Activated CD4-positive, alpha-beta T cell treated with anti-CD3 and anti-CD28 coated beads, Interleukin-2, amount 10 ng/mL, durations not matched to agents 7 days and 5 days (primary cell): ENCODE data around the gene PECR. TPM values are rescaled to one million over a fixed set of nuclear protein-coding genes. Genes with fewer than 3 reads are reported as not detected.
"Not testable (repeated sequence)": the region's sequence is repeated elsewhere in the genome, so short reads cannot be mapped to it uniquely, and the experiment has no call there.

ENCODE experiments used
- CTCF ChIA-PET: fragments of 350-600 bp; sonication (Branson Sonifier 250); formaldehyde crosslinking; loops from one replicate; lab custom pipeline; 2021; ENCODE audit warnings: antibody characterized with exemption; lab: Charles Lee
- POLR2A ChIA-PET: fragments of 350-600 bp; sonication (Branson Sonifier 250); formaldehyde crosslinking; loops from one replicate; lab custom pipeline; 2021; ENCODE audit warnings: antibody characterized with exemption; lab: Charles Lee
- DNase-seq: peaks from one replicate; pipeline ENCODE4 v3.0.0-alpha.2; 2020
- H3K27ac Mint-ChIP-seq: one replicate; pipeline ENCODE4 v1.8.0; 2021; ENCODE audit warnings: mild to moderate bottlenecking, moderate library complexity, mixed read lengths
- H3K27me3 Mint-ChIP-seq: one replicate; pipeline ENCODE4 v1.8.0; 2021; ENCODE audit warnings: mixed read lengths
- H3K36me3 Mint-ChIP-seq: one replicate; pipeline ENCODE4 v1.8.0; 2021; ENCODE audit warnings: low read depth, mixed read lengths
- H3K4me1 Mint-ChIP-seq: one replicate; pipeline ENCODE4 v1.8.0; 2021; ENCODE audit warnings: mixed read lengths
- H3K4me3 Mint-ChIP-seq: one replicate; pipeline ENCODE4 v1.8.0; 2021; ENCODE audit warnings: mild to moderate bottlenecking, moderate library complexity, mixed read lengths
- H3K9me3 Mint-ChIP-seq: one replicate; pipeline ENCODE4 v1.8.0; 2021; ENCODE audit warnings: mixed read lengths
- total RNA-seq, 2 experiments: library from RNA; stranded (reverse); gene quantifications; one replicate each; pipeline ENCODE4 v1.2.3, GENCODE V29; 2021

Gene PECR
- total RNA-seq, 2 experiments from 2014 or later: 29.6 to 31.5 TPM

- Mint-ChIP-seq H3K9me3 (peaks cover 7% of the 10 kb centered on the region), H3K4me1 (peaks cover 60% of the 10 kb centered on the region), H3K36me3 (peaks cover 10% of the 10 kb centered on the region), H3K4me3 (peak overlapping the region; percentile 6), H3K27ac (peak overlapping the region; percentile 93), H3K27me3 (no peaks in the 10 kb centered on the region)
- POLR2A ChIA-PET: no interaction called here
- no peak for DNase-seq
- CTCF ChIA-PET: interaction anchor here (0.7 to 2.6 kb wide), 10 partner anchors 9 to 124 kb away, joined by 3 to 14 read pairs (median 4); no protein-coding TSS in a partner anchor
Measured at GRCh38 chr2:216016581-216016980, 65.0 kb downstream of the PECR start.

GRCh38 chr2:216015722-216016464 is 65.7 kb downstream of the PECR start:
- H3K4me3 Mint-ChIP-seq: peak overlapping the region; percentile 6
- no peaks in the 10 kb centered on the region for H3K27me3 Mint-ChIP-seq
- H3K9me3 Mint-ChIP-seq: peaks cover 7% of the 10 kb centered on the region
- ChIA-PET POLR2A (no interaction called here), CTCF (interaction anchor here (0.7 to 2.6 kb wide), 11 partner anchors 9 to 125 kb away, joined by 3 to 14 read pairs (median 3); no protein-coding TSS in a partner anchor)
- peaks cover 10% of the 10 kb centered on the region for H3K36me3 Mint-ChIP-seq
- H3K4me1 Mint-ChIP-seq: peaks cover 60% of the 10 kb centered on the region
- peak; percentile 75 for DNase-seq
- peak overlapping the region; percentile 93 for H3K27ac Mint-ChIP-seq

DNA sequence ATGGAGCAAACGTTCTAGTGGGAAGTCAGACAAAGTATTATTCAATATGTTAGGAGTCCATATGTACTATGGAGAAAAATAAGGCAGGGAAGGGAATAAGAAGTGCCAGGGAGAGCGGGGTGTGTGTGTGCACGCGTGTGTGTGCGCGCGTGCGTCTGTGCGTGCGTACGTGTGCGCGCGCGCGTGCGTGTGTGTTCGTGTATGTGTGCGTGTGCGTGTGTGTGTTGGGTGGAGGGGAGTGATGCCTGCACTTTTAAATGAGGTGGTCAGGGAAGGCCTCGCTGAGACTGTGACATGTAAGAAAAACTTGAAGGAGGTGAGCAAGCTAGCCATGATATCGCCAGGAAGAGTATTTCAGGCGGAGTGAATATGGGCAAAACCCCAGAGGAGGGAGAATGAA is 66.6 kb downstream of the PECR start:
- CTCF ChIA-PET: interaction anchor here (0.8 to 2.6 kb wide), 4 partner anchors 8 to 16 kb away, joined by 3 to 14 read pairs (median 4); no protein-coding TSS in a partner anchor
- Mint-ChIP-seq H3K27ac (peak overlapping the region; percentile 93), H3K4me3 (no peak overlapping the region), H3K4me1 (peaks cover 60% of the 10 kb centered on the region), H3K27me3 (no peaks in the 10 kb centered on the region), H3K36me3 (peaks cover 10% of the 10 kb centered on the region), H3K9me3 (peaks cover 7% of the 10 kb centered on the region)
- DNase-seq: no peak
- POLR2A ChIA-PET: no interaction called here

- ChIA-PET CTCF (interaction anchor here (1.1 to 1.3 kb wide), 2 partner anchors 19 to 23 kb away, joined by 4 to 5 read pairs; no protein-coding TSS in a partner anchor), POLR2A (no interaction called here)
- Mint-ChIP-seq H3K4me1 (peaks cover 60% of the 10 kb centered on the region), H3K9me3 (peaks cover 7% of the 10 kb centered on the region), H3K36me3 (peaks cover 12% of the 10 kb centered on the region), H3K27me3 (no peaks in the 10 kb centered on the region), H3K27ac (no peak overlapping the region), H3K4me3 (peak overlapping the region; percentile 76)
- no peak for DNase-seq
Measured at GRCh38 chr2:216014006-216014405, 67.6 kb downstream of the PECR start.

DNA sequence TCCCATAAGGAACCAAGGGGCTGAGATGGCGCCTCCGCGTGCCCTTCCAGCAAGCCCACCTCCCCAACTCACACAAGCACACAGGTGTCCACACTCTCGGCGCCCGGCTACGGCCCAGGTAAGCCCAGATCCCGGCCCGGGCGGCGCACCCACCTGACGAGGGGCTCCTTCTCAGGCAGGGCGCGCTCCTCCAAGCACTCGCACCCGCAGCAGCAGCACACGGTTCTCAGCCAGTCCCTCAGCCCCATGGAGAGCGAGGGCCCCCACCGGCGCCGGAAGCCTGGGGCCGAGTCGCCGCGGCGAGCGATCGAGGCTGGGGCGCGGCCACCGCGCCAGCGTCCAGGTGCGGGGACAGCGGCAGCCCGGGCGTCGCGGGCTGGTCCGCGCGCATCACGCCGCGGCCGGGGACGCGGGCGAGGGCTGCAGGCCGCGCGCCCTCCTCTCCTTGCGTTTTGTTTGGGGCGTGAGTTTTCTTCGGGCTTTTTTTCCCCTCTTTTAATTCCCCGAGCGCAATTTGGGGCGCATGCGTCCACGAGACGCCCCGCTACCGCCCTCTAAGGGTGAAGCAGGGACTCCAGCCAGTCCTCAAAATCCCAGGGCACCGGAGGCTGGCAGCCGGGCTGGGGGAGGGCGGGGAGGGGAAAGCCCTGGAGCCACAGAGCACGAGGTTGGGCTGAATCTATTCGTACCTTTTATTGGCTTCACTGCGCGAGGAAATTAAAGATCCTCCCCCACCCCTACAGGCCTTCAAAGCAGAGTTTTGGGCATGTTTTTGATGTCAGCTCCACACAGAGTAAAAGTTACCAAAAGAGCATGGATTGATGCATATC is 68.3 kb downstream of the PECR start, which contains the start of gene MREG:
TSS of gene MREG (minus strand) at position 472 of the 830 bp plus-strand sequence. CDS start at position 248, 224 bp downstream.
- ChIA-PET CTCF (interaction anchor here (0.6 to 1.3 kb wide), 4 partner anchors 19 to 101 kb away, joined by 3 to 5 read pairs (median 4); no protein-coding TSS in a partner anchor), POLR2A (no interaction called here)
- DNase-seq: peak; percentile 85
- Mint-ChIP-seq H3K27ac (peak within 1 kb of the TSS; percentile 81), H3K27me3 (no peaks in the 10 kb centered on the region), H3K4me1 (peaks cover 55% of the 10 kb centered on the region), H3K36me3 (peaks cover 8% of the 10 kb centered on the region), H3K9me3 (peaks cover 1% of the 10 kb centered on the region), H3K4me3 (peak within 1 kb of the TSS; percentile 82)

GRCh38 chr2:216012830-216013079 is 68.9 kb downstream of the PECR start:
- H3K27ac Mint-ChIP-seq: peak overlapping the region; percentile 79
- ChIA-PET CTCF (interaction anchor here (0.6 to 1.9 kb wide), 3 partner anchors 12 to 101 kb away, joined by 3 to 5 read pairs (median 3); no protein-coding TSS in a partner anchor), POLR2A (no interaction called here)
- no peaks in the 10 kb centered on the region for H3K27me3 Mint-ChIP-seq
- no peak for DNase-seq
- H3K36me3 Mint-ChIP-seq: peaks cover 8% of the 10 kb centered on the region
- H3K4me1 Mint-ChIP-seq: peaks cover 54% of the 10 kb centered on the region
- H3K4me3 Mint-ChIP-seq: peak overlapping the region; percentile 82
- no peaks in the 10 kb centered on the region for H3K9me3 Mint-ChIP-seq

DNA sequence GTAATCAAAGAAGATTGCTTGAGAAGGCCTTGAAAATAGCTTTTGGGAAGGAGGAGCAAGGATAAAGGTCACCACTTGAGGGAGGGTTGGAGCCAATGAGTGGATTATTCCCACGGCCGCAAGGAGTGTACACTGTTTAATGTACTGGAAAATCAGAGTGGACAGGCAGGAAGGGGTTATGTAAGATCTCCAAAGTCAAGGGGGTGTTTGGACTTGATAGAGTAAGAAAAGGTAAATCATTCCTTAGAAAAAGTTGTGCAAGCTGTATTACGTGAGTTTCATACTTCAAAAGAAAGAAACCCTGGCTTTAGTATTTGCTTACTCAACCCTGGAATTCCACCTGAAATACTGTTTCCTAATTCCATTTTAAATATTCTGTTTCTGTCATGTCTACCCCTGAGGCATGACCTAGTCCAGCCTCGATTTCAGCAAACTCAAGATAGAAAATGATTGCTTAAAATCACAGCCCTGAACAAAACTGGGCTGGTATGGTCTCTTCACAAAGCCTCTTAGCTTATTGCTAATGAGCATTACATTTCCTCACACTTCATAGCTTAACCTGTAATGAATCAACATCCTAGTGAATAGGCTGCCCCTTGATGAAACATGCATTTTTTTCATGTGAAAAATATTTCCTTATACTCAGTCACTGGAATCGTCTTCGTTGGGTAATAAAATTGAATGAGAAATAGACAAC is 69.3 kb downstream of the PECR start:
- no peaks in the 10 kb centered on the region for H3K9me3 Mint-ChIP-seq
- peaks cover 50% of the 10 kb centered on the region for H3K4me1 Mint-ChIP-seq
- DNase-seq: no peak
- ChIA-PET POLR2A (no interaction called here), CTCF (interaction anchor here (0.6 to 1.9 kb wide), 5 partner anchors 11 to 102 kb away, joined by 3 to 5 read pairs (median 3); no protein-coding TSS in a partner anchor)
- no peaks in the 10 kb centered on the region for H3K27me3 Mint-ChIP-seq
- peak overlapping the region; percentile 79 for H3K27ac Mint-ChIP-seq
- peaks cover 8% of the 10 kb centered on the region for H3K36me3 Mint-ChIP-seq
- H3K4me3 Mint-ChIP-seq: peak overlapping the region; percentile 82

DNA sequence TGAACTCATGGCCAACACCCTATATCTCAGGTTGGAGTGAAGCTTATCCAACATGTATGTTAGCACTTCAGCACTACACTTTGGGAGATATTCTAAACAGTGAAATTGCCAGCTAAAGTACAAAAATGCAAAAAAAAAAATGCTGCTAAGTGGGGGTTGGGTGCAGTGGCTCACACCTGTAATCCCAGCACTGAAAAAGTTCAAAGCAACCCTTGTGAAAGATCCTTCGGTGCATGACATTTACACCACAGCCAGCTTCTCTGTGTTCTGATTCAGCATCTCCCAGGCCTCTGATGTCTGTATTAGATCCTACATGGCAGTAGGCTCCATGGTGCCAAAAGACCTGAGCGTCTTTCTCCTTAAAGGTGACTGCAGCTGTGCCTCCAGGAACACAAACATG is 72.4 kb downstream of the PECR start:
- POLR2A ChIA-PET, H3K9me3 Mint-ChIP-seq, H3K4me3 Mint-ChIP-seq, H3K27me3 Mint-ChIP-seq, H3K27ac Mint-ChIP-seq, H3K36me3 Mint-ChIP-seq, DNase-seq: not testable (repeated sequence)
- CTCF ChIA-PET: interaction anchor here (0.7 kb wide), 1 partner anchor 20 kb away, joined by 3 read pairs; no protein-coding TSS in a partner anchor
- H3K4me1 Mint-ChIP-seq: peaks cover 49% of the 10 kb centered on the region

GRCh38 chr2:216008387-216008786 is 73.2 kb downstream of the PECR start:
- no peaks in the 10 kb centered on the region for H3K27me3 Mint-ChIP-seq
- POLR2A ChIA-PET: no interaction called here
- peaks cover 52% of the 10 kb centered on the region for H3K4me1 Mint-ChIP-seq
- H3K36me3 Mint-ChIP-seq: peaks cover 7% of the 10 kb centered on the region
- CTCF ChIA-PET: interaction anchor here (0.8 to 2.3 kb wide), 2 partner anchors 8 to 9 kb away, joined by 3 to 6 read pairs; no protein-coding TSS in a partner anchor
- no peak overlapping the region for H3K4me3 Mint-ChIP-seq
- no peak for DNase-seq
- H3K9me3 Mint-ChIP-seq: no peaks in the 10 kb centered on the region
- no peak overlapping the region for H3K27ac Mint-ChIP-seq

DNA sequence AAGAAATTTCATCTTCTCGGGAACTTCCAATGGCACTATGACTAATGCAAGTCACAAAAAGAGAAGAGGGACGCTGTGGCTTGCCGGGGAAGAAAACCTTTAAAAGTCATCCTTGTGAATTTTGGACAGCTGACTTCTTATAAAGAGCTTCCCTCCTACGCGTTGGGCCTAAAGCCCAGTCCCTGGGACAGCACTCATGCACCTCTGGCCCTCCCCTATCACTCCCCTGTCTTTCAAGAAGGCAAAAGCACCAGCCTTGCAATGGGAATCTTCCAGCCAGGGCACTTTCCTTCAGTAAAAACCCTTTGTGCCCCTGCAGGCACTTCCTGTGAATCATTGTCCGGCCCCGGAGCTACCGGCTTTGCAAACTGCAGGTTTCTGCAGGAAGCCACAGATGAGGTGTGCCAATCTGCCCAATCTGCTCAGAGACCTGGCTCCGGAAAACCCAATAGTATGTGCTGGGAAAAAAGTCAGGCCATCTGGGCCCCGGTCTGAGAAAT is 75.4 kb downstream of the PECR start:
- no peaks in the 10 kb centered on the region for H3K27me3 Mint-ChIP-seq
- no peaks in the 10 kb centered on the region for H3K9me3 Mint-ChIP-seq
- H3K27ac Mint-ChIP-seq: peak overlapping the region; percentile 77
- peaks cover 53% of the 10 kb centered on the region for H3K4me1 Mint-ChIP-seq
- peak; percentile 43 for DNase-seq
- POLR2A ChIA-PET: no interaction called here
- peak overlapping the region; percentile 23 for H3K4me3 Mint-ChIP-seq
- CTCF ChIA-PET: interaction anchor here (1.0 to 2.3 kb wide), 4 partner anchors 8 to 15 kb away, joined by 3 to 9 read pairs (median 4); no protein-coding TSS in a partner anchor
- peaks cover 7% of the 10 kb centered on the region for H3K36me3 Mint-ChIP-seq

GRCh38 chr2:216004697-216005283 is 76.8 kb downstream of the PECR start:
- no peak for DNase-seq

More at GRCh38 chr2:216004697-216005283, 76.8 kb downstream of the PECR start:
- Mint-ChIP-seq H3K4me1 (peaks cover 51% of the 10 kb centered on the region), H3K9me3 (no peaks in the 10 kb centered on the region), H3K27ac (peak overlapping the region; percentile 60), H3K36me3 (peaks cover 5% of the 10 kb centered on the region), H3K4me3 (no peak overlapping the region), H3K27me3 (no peaks in the 10 kb centered on the region)
- ChIA-PET CTCF (interaction anchor here (1.0 to 1.8 kb wide), 2 partner anchors 13 to 17 kb away, joined by 3 to 9 read pairs; no protein-coding TSS in a partner anchor), POLR2A (no interaction called here)
